ENCODE measurements around the gene ADCY9.
"Not testable (repeated sequence)": the region's sequence is repeated elsewhere in the genome, so short reads cannot be mapped to it uniquely, and the experiment has no call there.

ADCY9 gene

GRCh38 chr16:3964686-3965290 lies 151.5 kb downstream of the ADCY9 start:
- H3K4me3 ChIP-seq (ENCODE audit: low read length): no peak overlapping the region
- H3K27me3 ChIP-seq (replicated peaks; ENCODE audit: control insufficient read depth, insufficient read depth, low read length): no peaks in the 10 kb centered on the region
- no peak for DNase-seq (ENCODE audit: low read depth)
- peaks cover 11% of the 10 kb centered on the region for H3K36me3 ChIP-seq (ENCODE audit: control insufficient read depth, insufficient read depth, low read length, severe bottlenecking)
- H3K4me1 ChIP-seq (ENCODE audit: control insufficient read depth, insufficient read depth, low read length): peaks cover 24% of the 10 kb centered on the region
- no peaks in the 10 kb centered on the region for H3K9me3 ChIP-seq (ENCODE audit: control insufficient read depth, low read length)
- no peak overlapping the region for H3K9ac ChIP-seq (ENCODE audit: low read length)

GRCh38 chr16:3963886-3964685 lies 152.2 kb downstream of the ADCY9 start:
- Histone ChIP-seq H3K4me1 (ENCODE audit: control insufficient read depth, insufficient read depth, low read length) (peaks cover 31% of the 10 kb centered on the region), H3K4me3 (ENCODE audit: low read length) (no peak overlapping the region), H3K27me3 (replicated peaks; ENCODE audit: control insufficient read depth, insufficient read depth, low read length) (no peaks in the 10 kb centered on the region), H3K9ac (ENCODE audit: low read length) (no peak overlapping the region), H3K9me3 (ENCODE audit: control insufficient read depth, low read length) (no peaks in the 10 kb centered on the region), H3K36me3 (ENCODE audit: control insufficient read depth, insufficient read depth, low read length, severe bottlenecking) (peaks cover 11% of the 10 kb centered on the region)
- no peak for DNase-seq (ENCODE audit: low read depth)

- no peak for DNase-seq (ENCODE audit: low read depth)
- Histone ChIP-seq H3K4me1 (ENCODE audit: control insufficient read depth, insufficient read depth, low read length) (peaks cover 27% of the 10 kb centered on the region), H3K9me3 (ENCODE audit: control insufficient read depth, low read length) (no peaks in the 10 kb centered on the region), H3K27me3 (replicated peaks; ENCODE audit: control insufficient read depth, insufficient read depth, low read length) (no peaks in the 10 kb centered on the region), H3K4me3 (ENCODE audit: low read length) (no peak overlapping the region), H3K36me3 (ENCODE audit: control insufficient read depth, insufficient read depth, low read length, severe bottlenecking) (peaks cover 11% of the 10 kb centered on the region), H3K9ac (ENCODE audit: low read length) (no peak overlapping the region)
Measured at GRCh38 chr16:3963203-3963602, 153.0 kb downstream of the ADCY9 start.

- Histone ChIP-seq H3K36me3 (ENCODE audit: control insufficient read depth, insufficient read depth, low read length, severe bottlenecking) (peaks cover 8% of the 10 kb centered on the region), H3K9ac (ENCODE audit: low read length) (peak overlapping the region; percentile 78), H3K4me1 (ENCODE audit: control insufficient read depth, insufficient read depth, low read length) (peaks cover 27% of the 10 kb centered on the region), H3K9me3 (ENCODE audit: control insufficient read depth, low read length) (no peaks in the 10 kb centered on the region), H3K4me3 (ENCODE audit: low read length) (peak overlapping the region; percentile 80), H3K27me3 (replicated peaks; ENCODE audit: control insufficient read depth, insufficient read depth, low read length) (no peaks in the 10 kb centered on the region)
- peak; percentile 48 for DNase-seq (ENCODE audit: low read depth)
Measured at GRCh38 chr16:3961449-3961849, 154.8 kb downstream of the ADCY9 start.

- not testable (repeated sequence) for H3K9me3 ChIP-seq (ENCODE audit: control insufficient read depth, low read length); H3K27me3 ChIP-seq (replicated peaks; ENCODE audit: control insufficient read depth, insufficient read depth, low read length); DNase-seq (ENCODE audit: low read depth); H3K36me3 ChIP-seq (ENCODE audit: control insufficient read depth, insufficient read depth, low read length, severe bottlenecking)
- peak overlapping the region; percentile 78 for H3K9ac ChIP-seq (ENCODE audit: low read length)
- peaks cover 27% of the 10 kb centered on the region for H3K4me1 ChIP-seq (ENCODE audit: control insufficient read depth, insufficient read depth, low read length)
- H3K4me3 ChIP-seq (ENCODE audit: low read length): peak overlapping the region; percentile 80
Measured at GRCh38 chr16:3959926-3960590, 156.2 kb downstream of the ADCY9 start.

- Histone ChIP-seq H3K4me1 (ENCODE audit: control insufficient read depth, insufficient read depth, low read length) (peaks cover 33% of the 10 kb centered on the region), H3K9ac (ENCODE audit: low read length) (no peak overlapping the region), H3K4me3 (ENCODE audit: low read length) (no peak overlapping the region), H3K9me3 (ENCODE audit: control insufficient read depth, low read length) (no peaks in the 10 kb centered on the region), H3K36me3 (ENCODE audit: control insufficient read depth, insufficient read depth, low read length, severe bottlenecking) (no peaks in the 10 kb centered on the region), H3K27me3 (replicated peaks; ENCODE audit: control insufficient read depth, insufficient read depth, low read length) (no peaks in the 10 kb centered on the region)
- DNase-seq (ENCODE audit: low read depth): peak; percentile 82
Measured at GRCh38 chr16:3959148-3959547, 157.1 kb downstream of the ADCY9 start.

GRCh38 chr16:3957344-3957980 lies 158.8 kb downstream of the ADCY9 start:
- no peaks in the 10 kb centered on the region for H3K36me3 ChIP-seq (ENCODE audit: control insufficient read depth, insufficient read depth, low read length, severe bottlenecking)
- no peak for DNase-seq (ENCODE audit: low read depth)
- H3K4me3 ChIP-seq (ENCODE audit: low read length): no peak overlapping the region

GRCh38 chr16:3954411-3954921 lies 161.8 kb downstream of the ADCY9 start:
- Histone ChIP-seq H3K4me1 (ENCODE audit: control insufficient read depth, insufficient read depth, low read length) (peaks cover 40% of the 10 kb centered on the region), H3K9ac (ENCODE audit: low read length) (no peak overlapping the region), H3K36me3 (ENCODE audit: control insufficient read depth, insufficient read depth, low read length, severe bottlenecking) (no peaks in the 10 kb centered on the region), H3K27me3 (replicated peaks; ENCODE audit: control insufficient read depth, insufficient read depth, low read length) (no peaks in the 10 kb centered on the region), H3K4me3 (ENCODE audit: low read length) (no peak overlapping the region), H3K9me3 (ENCODE audit: control insufficient read depth, low read length) (no peaks in the 10 kb centered on the region)
- DNase-seq (ENCODE audit: low read depth): peak; percentile 36

More at GRCh38 chr16:3957344-3957980, 158.8 kb downstream of the ADCY9 start:
- Histone ChIP-seq H3K27me3 (replicated peaks; ENCODE audit: control insufficient read depth, insufficient read depth, low read length) (no peaks in the 10 kb centered on the region), H3K9ac (ENCODE audit: low read length) (no peak overlapping the region), H3K9me3 (ENCODE audit: control insufficient read depth, low read length) (no peaks in the 10 kb centered on the region), H3K4me1 (ENCODE audit: control insufficient read depth, insufficient read depth, low read length) (peaks cover 29% of the 10 kb centered on the region)

GRCh38 chr16:3953728-3954410 lies 162.4 kb downstream of the ADCY9 start:
- Histone ChIP-seq H3K4me3 (ENCODE audit: low read length) (no peak overlapping the region), H3K4me1 (ENCODE audit: control insufficient read depth, insufficient read depth, low read length) (peaks cover 40% of the 10 kb centered on the region), H3K36me3 (ENCODE audit: control insufficient read depth, insufficient read depth, low read length, severe bottlenecking) (no peaks in the 10 kb centered on the region), H3K9ac (ENCODE audit: low read length) (no peak overlapping the region), H3K27me3 (replicated peaks; ENCODE audit: control insufficient read depth, insufficient read depth, low read length) (no peaks in the 10 kb centered on the region), H3K9me3 (ENCODE audit: control insufficient read depth, low read length) (no peaks in the 10 kb centered on the region)
- no peak for DNase-seq (ENCODE audit: low read depth)

- no peaks in the 10 kb centered on the region for H3K36me3 ChIP-seq (ENCODE audit: control insufficient read depth, insufficient read depth, low read length, severe bottlenecking)
- H3K9me3 ChIP-seq (ENCODE audit: control insufficient read depth, low read length): no peaks in the 10 kb centered on the region
- H3K4me1 ChIP-seq (ENCODE audit: control insufficient read depth, insufficient read depth, low read length): peaks cover 40% of the 10 kb centered on the region
- H3K4me3 ChIP-seq (ENCODE audit: low read length): peak overlapping the region; percentile 69
- peak overlapping the region; percentile 82 for H3K9ac ChIP-seq (ENCODE audit: low read length)
- no peaks in the 10 kb centered on the region for H3K27me3 ChIP-seq (replicated peaks; ENCODE audit: control insufficient read depth, insufficient read depth, low read length)
- peak; percentile 77 for DNase-seq (ENCODE audit: low read depth)
Measured at GRCh38 chr16:3952737-3953131, 163.5 kb downstream of the ADCY9 start.
